ENCODE results near the gene EMP2. TPM values are rescaled to one million over a fixed set of nuclear protein-coding genes. Genes with fewer than 3 reads are reported as not detected.

The EMP2 gene
- total and polyA plus RNA-seq, 2 of the 4 experiments (the other 2 are of a cell fraction), result 13.8 to 18.3 TPM

DNA sequence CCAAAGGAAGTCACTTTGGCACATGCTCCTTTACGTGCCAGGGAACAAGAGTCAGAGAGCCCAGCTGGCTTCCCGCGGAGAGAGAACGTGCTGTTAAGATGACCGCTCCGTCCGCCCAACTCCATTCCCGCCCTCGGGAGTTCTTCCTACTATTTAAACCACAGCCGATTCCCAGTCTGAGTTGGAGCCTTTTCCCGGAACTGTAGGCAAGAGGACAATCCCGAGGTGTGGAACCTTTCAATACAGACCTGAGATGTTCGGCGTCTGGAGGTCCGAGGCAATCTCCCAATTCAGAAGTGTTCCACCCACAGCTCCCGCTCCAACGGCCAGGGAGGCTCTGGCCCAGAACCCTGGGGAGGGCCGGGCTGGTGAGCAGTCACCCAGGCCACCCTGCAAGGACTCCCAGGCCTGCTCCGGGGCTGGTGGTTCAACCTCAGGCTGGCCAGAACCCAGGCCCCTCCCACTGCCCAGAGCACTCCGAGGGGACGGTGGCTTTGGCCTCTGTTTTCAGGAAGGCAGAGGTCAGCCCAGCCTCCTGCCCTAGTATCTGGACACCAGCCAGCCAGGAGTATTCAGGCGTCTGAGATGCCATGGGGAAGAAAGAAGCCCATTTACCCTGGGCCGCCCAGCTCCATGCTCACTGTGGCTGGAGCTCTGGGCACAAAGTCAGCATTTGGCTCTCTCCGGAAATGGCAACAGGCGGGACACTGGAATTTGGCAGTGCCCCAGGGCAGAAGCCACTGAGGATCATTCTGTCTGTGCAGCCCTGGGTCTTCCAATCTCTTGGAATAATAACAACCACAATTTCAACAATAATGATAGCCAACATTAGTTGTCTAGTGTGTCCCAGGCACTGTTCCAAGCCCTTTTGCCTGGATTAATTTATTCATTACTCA, 21.4 kb downstream of the EMP2 start (continued):
- TF ChIP-seq MAFK (IDR thresholded peaks at IDR 0.05; ENCODE audit: low read depth, low read length), result no peak
- TF ChIP-seq FOS (IDR thresholded peaks at IDR 0.05; ENCODE audit: low read depth, low read length), result no peak

DNA sequence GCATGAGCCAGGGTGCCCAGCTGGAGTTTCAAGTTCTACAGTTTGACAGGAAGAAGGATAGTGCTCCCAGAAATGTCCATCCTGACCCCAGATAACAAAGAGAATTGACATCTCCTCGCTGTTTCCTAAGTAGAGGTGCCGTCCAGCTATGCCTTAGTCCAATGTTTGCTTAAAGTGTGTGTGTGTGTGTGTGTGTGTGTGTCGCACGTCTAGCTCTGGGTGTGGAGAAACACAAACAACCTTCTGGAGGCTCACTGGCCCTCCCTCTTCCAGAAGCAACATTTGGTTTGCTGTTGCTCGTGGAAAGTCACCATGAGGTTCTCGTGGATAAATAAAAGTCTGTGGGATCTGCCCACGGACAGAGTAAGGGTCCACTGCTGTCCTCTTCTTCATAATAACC, 22.1 kb downstream of the EMP2 start:
- H3K23ac ChIP-seq (ENCODE audit: low read depth, low read length), result no peak overlapping the region
- H3K4ac ChIP-seq (ENCODE audit: low read depth, low read length), result no peak overlapping the region
- H3K4me3 ChIP-seq (ENCODE audit: insufficient read depth, low read depth, low read length), result no peak overlapping the region
- no peaks in the 10 kb centered on the region; the same call in 1 of the 2 replicates for H3K9me1 ChIP-seq (ENCODE audit: insufficient read depth, low read length)
- no peak for ATAC-seq (ENCODE audit: low read depth)
- H2BK120ac ChIP-seq (ENCODE audit: low read depth, low read length), result no peak overlapping the region
- H4K20me1 ChIP-seq (ENCODE audit: insufficient read depth, low read length), result no peaks in the 10 kb centered on the region; the same call in 1 of the 2 replicates
- peaks cover 27 to 40% of the 10 kb centered on the region in 2 experiments for H3K79me1 ChIP-seq (ENCODE audit: low read depth in 1 of 2, low read length in 2 of 2)
- H3K27ac ChIP-seq (ENCODE audit: insufficient read depth, low read length), result no peak overlapping the region
- no peak overlapping the region for H2BK15ac ChIP-seq (ENCODE audit: low read depth, low read length)
- dilution Hi-C loops (cut with HindIII; ENCODE audit: low sequenced_read_pairs, unreplicated experiment) (no loop called here), intact Hi-C loops (cut with micrococcal nuclease) (no loop called here), in situ Hi-C loops (cut with MboI; ENCODE audit: low sequenced_read_pairs) (no loop called here)
- H3K4me1 ChIP-seq (ENCODE audit: control insufficient read depth, insufficient read depth, low read length), result peaks cover 3% of the 10 kb centered on the region; the same call in 1 of the 2 replicates
- no peak overlapping the region for H3K18ac ChIP-seq (ENCODE audit: low read depth, low read length)
- H3K14ac ChIP-seq (replicated peaks; ENCODE audit: low read depth, low read length), result no peak overlapping the region
- no peak overlapping the region for H3K4me2 ChIP-seq (ENCODE audit: low read depth, low read length)
- no peak overlapping the region for H2BK5ac ChIP-seq (ENCODE audit: low read depth, low read length, poor library complexity, severe bottlenecking)
- no peaks in the 10 kb centered on the region for H3K27me3 ChIP-seq (ENCODE audit: control insufficient read depth, insufficient read depth, low read length)
- no CpG with 5 or more reads among the region's 7 CpGs for WGBS, 2 experiments (ENCODE audit: extremely low coverage in 2 of 2, insufficient read length in 1 of 2)
- no peak overlapping the region for H4K5ac ChIP-seq (ENCODE audit: low read depth, low read length)
- H3K36me3 ChIP-seq (ENCODE audit: control insufficient read depth, insufficient read depth, low read length), result 0 out of 2 replicates have a peak, but pooled peaks cover 2% of the 10 kb centered on the region
- no peak overlapping the region for H2AFZ ChIP-seq (replicated peaks; ENCODE audit: low read length, poor library complexity)
- no peak overlapping the region for H4K91ac ChIP-seq (ENCODE audit: insufficient read depth, low read depth, low read length)
- no peak overlapping the region for H4K8ac ChIP-seq (ENCODE audit: low read depth in 2 of 2, low read length in 2 of 2)
- peaks cover 3% of the 10 kb centered on the region for H3K9me3 ChIP-seq (ENCODE audit: control insufficient read depth, insufficient read depth, low read length)
- ChIA-PET CTCF (no interaction called here), POLR2A (ENCODE audit: unreplicated experiment) (no interaction called here)
- no peak overlapping the region for H3K56ac ChIP-seq (ENCODE audit: extremely low read depth, insufficient read depth, low read length)
- no TSS peak for BruUV-seq (replicated peaks)
- no peak overlapping the region for H3K9ac ChIP-seq (ENCODE audit: low read depth, low read length)
- no peak overlapping the region for H2AK5ac ChIP-seq (ENCODE audit: low read depth, low read length)
- H2BK20ac ChIP-seq (ENCODE audit: low read depth, low read length), result no peak overlapping the region
- DNase-seq, result no peak
- no peak for TF ChIP-seq SMC3 (IDR thresholded peaks at IDR 0.05; ENCODE audit: low read depth, low read length)
- H2AK9ac ChIP-seq (replicated peaks; ENCODE audit: low read depth, low read length, poor library complexity), result no peak overlapping the region
